ENCODE data around the gene IFI6. TPM values are rescaled to one million over a fixed set of nuclear protein-coding genes. Genes with fewer than 3 reads are reported as not detected.

IFI6 gene
- total RNA-seq, 1 experiment from 2014 or later: 4.3 TPM

DNA sequence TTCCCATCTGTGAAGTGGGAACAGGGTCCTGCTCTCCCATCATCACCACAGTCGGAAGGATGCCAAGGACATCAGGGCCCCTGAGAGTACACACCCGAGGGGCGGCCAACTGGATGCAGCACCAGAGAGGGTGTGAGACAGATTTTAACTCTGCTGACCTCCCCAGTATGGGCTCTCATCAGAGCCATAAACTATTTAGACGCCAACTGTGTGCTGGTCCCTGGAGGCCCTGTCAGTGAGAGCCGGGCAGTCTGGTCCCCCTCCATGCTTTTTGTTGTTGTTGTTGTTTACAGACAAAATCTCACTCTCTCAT, 38.7 kb downstream of the IFI6 start:
- no CpG with 5 or more reads among the region's 5 CpGs for WGBS (ENCODE audit: extremely low coverage, insufficient read length, low lambda C conversion rate)
- no peak overlapping the region for H4K91ac ChIP-seq (ENCODE audit: insufficient read length, low read depth, low read length)
- no peaks in the 10 kb centered on the region for H3K79me2 ChIP-seq (ENCODE audit: insufficient read depth, low read length)
- no peak overlapping the region for H2BK20ac ChIP-seq (ENCODE audit: low read depth, low read length, poor library complexity, severe bottlenecking)
- H3K18ac ChIP-seq (ENCODE audit: insufficient read length, low read depth, low read length): no peak overlapping the region
- TF ChIP-seq, protein P1, sequence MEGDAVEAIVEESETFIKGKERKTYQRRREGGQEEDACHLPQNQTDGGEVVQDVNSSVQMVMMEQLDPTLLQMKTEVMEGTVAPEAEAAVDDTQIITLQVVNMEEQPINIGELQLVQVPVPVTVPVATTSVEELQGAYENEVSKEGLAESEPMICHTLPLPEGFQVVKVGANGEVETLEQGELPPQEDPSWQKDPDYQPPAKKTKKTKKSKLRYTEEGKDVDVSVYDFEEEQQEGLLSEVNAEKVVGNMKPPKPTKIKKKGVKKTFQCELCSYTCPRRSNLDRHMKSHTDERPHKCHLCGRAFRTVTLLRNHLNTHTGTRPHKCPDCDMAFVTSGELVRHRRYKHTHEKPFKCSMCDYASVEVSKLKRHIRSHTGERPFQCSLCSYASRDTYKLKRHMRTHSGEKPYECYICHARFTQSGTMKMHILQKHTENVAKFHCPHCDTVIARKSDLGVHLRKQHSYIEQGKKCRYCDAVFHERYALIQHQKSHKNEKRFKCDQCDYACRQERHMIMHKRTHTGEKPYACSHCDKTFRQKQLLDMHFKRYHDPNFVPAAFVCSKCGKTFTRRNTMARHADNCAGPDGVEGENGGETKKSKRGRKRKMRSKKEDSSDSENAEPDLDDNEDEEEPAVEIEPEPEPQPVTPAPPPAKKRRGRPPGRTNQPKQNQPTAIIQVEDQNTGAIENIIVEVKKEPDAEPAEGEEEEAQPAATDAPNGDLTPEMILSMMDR (conservative IDR thresholded peaks at IDR 0.05): no peak
- H4K20me1 ChIP-seq (ENCODE audit: control insufficient read depth, insufficient read depth, insufficient read length): no peaks in the 10 kb centered on the region
- peaks cover 25 to 45% of the 10 kb centered on the region in 2 experiments for H3K4me1 Mint-ChIP-seq
- H3K9me3 Mint-ChIP-seq: no peaks in the 10 kb centered on the region
- H3K27ac Mint-ChIP-seq: no peak overlapping the region
- H3T11ph ChIP-seq (ENCODE audit: low read length): no peak overlapping the region
- peak overlapping the region in 1 of 2 experiments; percentile 74; a peak in 2 of 5 replicates for H3K4me3 Mint-ChIP-seq
- no peak overlapping the region for H3K27ac ChIP-seq (ENCODE audit: insufficient read length, low read depth, low read length)
- no peaks in the 10 kb centered on the region for H3K9me3 ChIP-seq (ENCODE audit: control insufficient read depth, low read depth, low read length)
- H3K4me2 ChIP-seq (ENCODE audit: insufficient read depth, insufficient read length, low read length): no peak overlapping the region
- H3K36me3 Mint-ChIP-seq (ENCODE audit: insufficient read depth in 1 of 3, low read depth in 3 of 3): no peaks in the 10 kb centered on the region; a peak in 1 of 7 replicates
- H2BK5ac ChIP-seq (ENCODE audit: insufficient read length, low read length): no peak overlapping the region
- H3K27me3 ChIP-seq (ENCODE audit: insufficient read depth, low read length): peaks cover 19% of the 10 kb centered on the region; the same call in 1 of the 2 replicates
- H3K14ac ChIP-seq (ENCODE audit: insufficient read depth, low read length): no peak overlapping the region
- no peak overlapping the region for H4K8ac ChIP-seq (replicated peaks; ENCODE audit: insufficient read length, low read depth, low read length)
- H3K79me1 ChIP-seq (ENCODE audit: insufficient read depth, low read depth, low read length, poor library complexity, severe bottlenecking): no peaks in the 10 kb centered on the region
- peaks cover 5% of the 10 kb centered on the region; the same call in 1 of the 2 replicates for H3K4me1 ChIP-seq (ENCODE audit: insufficient read depth, low read length)
- H2BK120ac ChIP-seq (ENCODE audit: low read depth, low read length, poor library complexity, severe bottlenecking): no peak overlapping the region
- no peak overlapping the region for H2AK5ac ChIP-seq (ENCODE audit: insufficient read length, low read length)
- peaks cover 27% of the 10 kb centered on the region for H3K27me3 Mint-ChIP-seq (ENCODE audit: low read depth)
- peaks cover 8% of the 10 kb centered on the region for H3K23me2 ChIP-seq (ENCODE audit: insufficient read length, low read depth, low read length, poor library complexity, severe bottlenecking)
- H3K56ac ChIP-seq (ENCODE audit: insufficient read length, low read depth, low read length): no peak overlapping the region
- no peak overlapping the region for H4K5ac ChIP-seq (ENCODE audit: insufficient read length, low read depth, low read length)
- no peak overlapping the region for H3K23ac ChIP-seq (ENCODE audit: insufficient read length, low read depth, low read length)
- DNase-seq: no peak
- H2BK15ac ChIP-seq (ENCODE audit: low read depth, low read length): no peak overlapping the region
- no peak overlapping the region for H3K4ac ChIP-seq (ENCODE audit: low read depth, low read length)
- no peak overlapping the region for H2BK12ac ChIP-seq (ENCODE audit: insufficient read length, low read depth, low read length)
- no peak overlapping the region for H2AFZ ChIP-seq (ENCODE audit: low read length)
- H3K9ac ChIP-seq (ENCODE audit: extremely low read depth, insufficient read length, low read length): no peak overlapping the region

All from H9 (cell line).